GM12891 (cell line): ENCODE measurements around the gene OR5H6.

Experiments
- POLR2A ChIP-seq: IDR thresholded peaks from 2 replicates; pipeline ENCODE4 v1.6.1; 2011; ENCODE audit warnings: low read depth, low read length, control low read depth
- POLR2AphosphoS5 ChIP-seq: IDR thresholded peaks from 2 replicates; pipeline ENCODE4 v1.6.1; 2011; ENCODE audit warnings: low read depth, low read length, control low read depth
- SPI1 ChIP-seq: IDR thresholded peaks from 2 replicates; pipeline ENCODE4 v1.6.1; 2011; ENCODE audit warnings: low read depth, low read length, control low read depth

DNA sequence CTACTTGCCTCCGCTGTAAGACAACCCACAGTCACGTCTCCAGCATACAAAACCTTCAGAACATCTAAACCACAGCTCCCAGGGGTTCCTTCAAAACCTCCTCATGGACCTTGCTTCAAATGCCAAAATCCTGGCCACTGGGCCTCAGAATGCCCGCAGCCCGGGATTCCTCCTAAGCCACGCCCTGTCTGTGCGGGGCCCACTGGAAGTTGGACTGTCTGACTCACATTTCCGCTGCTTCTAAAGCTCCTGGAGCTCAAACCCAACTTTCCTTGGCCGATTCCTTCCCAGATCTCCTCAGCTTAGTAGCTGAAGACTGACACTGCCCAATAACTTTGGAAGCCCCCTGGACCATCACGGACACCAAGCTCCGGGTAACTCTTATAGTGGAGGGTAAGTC, 17.9 kb upstream of the OR5H6 start:
- no peak for TF ChIP-seq POLR2A
- no peak for TF ChIP-seq SPI1
- no peak for TF ChIP-seq POLR2AphosphoS5
